CD4-positive, alpha-beta T cell (primary cell): Measurements from ENCODE around the gene SLC4A2. TPM values are rescaled to one million over a fixed set of nuclear protein-coding genes. Genes with fewer than 3 reads are reported as not detected.
A peak's percentile ranks its signal among the peaks of the same experiment; 100 is the strongest.

Source experiments
- ATAC-seq: fragments of 200-7000 bp; cut with Tn5 transposase; one replicate; pipeline ENCODE4 v1.10.0; 2022; ENCODE audit warnings: mild to moderate bottlenecking; ENCODE audit not compliant: poor library complexity
- CTCF ChIA-PET: fragments of 350-600 bp; sonication (Branson Sonifier 250); formaldehyde crosslinking; loops from one replicate; lab custom pipeline; 2021; ENCODE audit warnings: antibody characterized with exemption, inconsistent platforms; lab: Charles Lee
- POLR2A ChIA-PET: fragments of 350-600 bp; sonication (Branson Sonifier 250); formaldehyde crosslinking; loops from one replicate; lab custom pipeline; 2021; ENCODE audit warnings: antibody characterized with exemption, inconsistent platforms; lab: Charles Lee
- DNase-seq, 14 experiments: peaks; one replicate each; pipeline ENCODE4 v3.0.0-alpha.2; 2013 to 2020; ENCODE audit warnings: mixed read lengths in 2 of 14
- H3K27ac ChIP-seq, 2 donors: one replicate each; pipeline versions ENCODE4 v1.5.1 to v1.7.0; 2013; ENCODE audit warnings: low read length in 2 of 2, low read depth in 1 of 2, mild to moderate bottlenecking in 1 of 2
- H3K27me3 ChIP-seq, 2 experiments: 1 replicate in 1 of 2; 2 replicates in 1 of 2; pipeline versions ENCODE4 v1.6.1 to v1.7.0; 2013; ENCODE audit warnings: low read length in 2 of 2, control low read depth in 1 of 2, mild to moderate bottlenecking in 1 of 2, moderate library complexity in 1 of 2; ENCODE audit not compliant: insufficient read depth in 2 of 2, control insufficient read depth in 1 of 2
- H3K36me3 ChIP-seq: one replicate; pipeline ENCODE4 v1.6.1; 2013; ENCODE audit warnings: low read length, control low read depth; ENCODE audit not compliant: insufficient read depth
- H3K4me1 ChIP-seq: one replicate; pipeline ENCODE4 v1.6.1; 2013; ENCODE audit warnings: low read length, control low read depth; ENCODE audit not compliant: insufficient read depth
- H3K4me3 ChIP-seq: one replicate; pipeline ENCODE4 v1.5.1; 2013; ENCODE audit warnings: mild to moderate bottlenecking, low read length, moderate library complexity
- H3K9me3 ChIP-seq, 2 experiments: 1 replicate in 1 of 2; 2 replicates in 1 of 2; pipeline versions ENCODE4 v1.6.1 to v1.7.0; 2013; ENCODE audit warnings: low read length in 2 of 2, mild to moderate bottlenecking in 2 of 2, control low read depth in 1 of 2, moderate library complexity in 1 of 2; ENCODE audit not compliant: control insufficient read depth in 1 of 2, insufficient read depth in 1 of 2
- H3K27ac Mint-ChIP-seq: one replicate; pipeline ENCODE4 v1.8.0; 2020; ENCODE audit warnings: mixed read lengths
- H3K27me3 Mint-ChIP-seq: one replicate; pipeline ENCODE4 v1.8.0; 2021; ENCODE audit warnings: mixed read lengths
- H3K36me3 Mint-ChIP-seq: one replicate; pipeline ENCODE4 v1.8.0; 2021; ENCODE audit warnings: low read depth, mixed read lengths
- H3K4me1 Mint-ChIP-seq: one replicate; pipeline ENCODE4 v1.8.0; 2021; ENCODE audit warnings: low read depth, mixed read lengths
- H3K4me3 Mint-ChIP-seq: one replicate; pipeline ENCODE4 v1.8.0; 2020; ENCODE audit warnings: mild to moderate bottlenecking, mixed read lengths
- H3K9me3 Mint-ChIP-seq: one replicate; pipeline ENCODE4 v1.8.0; 2020; ENCODE audit warnings: mixed read lengths
- intact Hi-C, 2 experiments: fragments of 100-400 bp; cut with DNase I in 1 of 2; cut with micrococcal nuclease in 1 of 2; formaldehyde crosslinking; loops; one replicate each; pipeline versions ENCODE4 v1.15.1 to v1.9.0; 2023 to 2025; cut with DNase I, micrococcal nuclease
- total RNA-seq, 174 experiments: library from RNA in 2 of 174; stranded (reverse) in 2 of 174; gene quantifications; one replicate each; pipeline ENCODE4 v1.2.3 and lab custom pipeline; 2021 to 2026
- TF ChIP-seq, protein P1 (sequence below): fragments of 200-600 bp; IDR thresholded peaks from one replicate; pipeline ENCODE4 v1.8.0; 2022; ENCODE audit warnings: antibody characterized with exemption, mild to moderate bottlenecking

SLC4A2 gene
- total RNA-seq, 2 experiments from 2014 or later, result 27.1 to 31.4 TPM

DNA sequence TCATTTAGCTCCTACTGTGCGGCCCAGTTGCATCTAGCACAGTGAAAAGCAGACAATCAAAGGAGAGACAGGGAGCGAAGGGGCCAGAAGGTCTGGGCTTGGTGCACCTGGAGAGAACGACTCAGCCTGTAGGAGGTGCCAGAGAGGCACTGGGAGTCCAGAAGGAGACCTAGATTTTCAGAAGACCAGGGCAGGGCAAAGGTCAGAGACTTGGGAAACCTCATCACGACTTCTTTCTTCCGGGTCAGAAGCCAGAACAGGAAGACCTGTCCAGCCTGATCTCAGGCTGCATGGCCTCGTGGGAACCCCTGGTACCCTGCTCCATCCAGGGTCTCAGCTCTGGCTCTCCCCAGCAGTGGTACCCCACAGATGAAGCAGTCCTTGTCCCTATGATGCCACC, 32.0 kb downstream of the SLC4A2 start:
- H3K27ac Mint-ChIP-seq, result no peak overlapping the region
- intact Hi-C loops, result no loop called here

DNA sequence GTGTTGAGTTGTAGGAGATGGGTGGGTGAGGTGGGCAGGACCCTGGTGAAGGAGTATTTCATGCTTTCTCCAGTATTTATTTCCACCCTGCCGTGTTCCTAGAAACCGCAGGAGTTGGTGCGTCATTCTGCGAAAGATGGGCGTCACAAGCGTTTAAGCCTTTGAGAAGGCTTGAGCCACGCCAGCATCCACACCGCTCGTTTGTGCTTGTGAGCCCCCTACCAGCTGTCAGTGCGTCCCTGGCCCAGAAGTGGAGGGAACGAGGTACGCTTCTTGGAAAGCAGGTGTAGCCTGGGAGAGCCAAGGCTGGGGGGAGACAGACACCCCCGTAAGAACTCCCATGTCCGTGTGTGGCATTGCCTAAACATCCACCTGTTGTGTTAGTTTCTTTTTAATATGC, 32.6 kb downstream of the SLC4A2 start:
- ChIA-PET CTCF (interaction anchor here (0.9 to 1.6 kb wide), 2 partner anchors 18 to 20 kb away, joined by 3 to 4 read pairs; no protein-coding TSS in a partner anchor), POLR2A (no interaction called here)
- Histone ChIP-seq H3K36me3 (no peaks in the 10 kb centered on the region), H3K4me3 (no peak overlapping the region), H3K27me3 (no peaks in the 10 kb centered on the region), H3K9me3 (peaks cover 0 to 3% of the 10 kb centered on the region in 2 experiments), H3K27ac (no peak overlapping the region), H3K4me1 (peaks cover 50% of the 10 kb centered on the region)
- intact Hi-C loops, result no loop called here
- ATAC-seq (no peak), DNase-seq (no peak)
- TF ChIP-seq, protein P1, sequence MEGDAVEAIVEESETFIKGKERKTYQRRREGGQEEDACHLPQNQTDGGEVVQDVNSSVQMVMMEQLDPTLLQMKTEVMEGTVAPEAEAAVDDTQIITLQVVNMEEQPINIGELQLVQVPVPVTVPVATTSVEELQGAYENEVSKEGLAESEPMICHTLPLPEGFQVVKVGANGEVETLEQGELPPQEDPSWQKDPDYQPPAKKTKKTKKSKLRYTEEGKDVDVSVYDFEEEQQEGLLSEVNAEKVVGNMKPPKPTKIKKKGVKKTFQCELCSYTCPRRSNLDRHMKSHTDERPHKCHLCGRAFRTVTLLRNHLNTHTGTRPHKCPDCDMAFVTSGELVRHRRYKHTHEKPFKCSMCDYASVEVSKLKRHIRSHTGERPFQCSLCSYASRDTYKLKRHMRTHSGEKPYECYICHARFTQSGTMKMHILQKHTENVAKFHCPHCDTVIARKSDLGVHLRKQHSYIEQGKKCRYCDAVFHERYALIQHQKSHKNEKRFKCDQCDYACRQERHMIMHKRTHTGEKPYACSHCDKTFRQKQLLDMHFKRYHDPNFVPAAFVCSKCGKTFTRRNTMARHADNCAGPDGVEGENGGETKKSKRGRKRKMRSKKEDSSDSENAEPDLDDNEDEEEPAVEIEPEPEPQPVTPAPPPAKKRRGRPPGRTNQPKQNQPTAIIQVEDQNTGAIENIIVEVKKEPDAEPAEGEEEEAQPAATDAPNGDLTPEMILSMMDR, result no peak
- Mint-ChIP-seq H3K36me3 (peaks cover 11% of the 10 kb centered on the region), H3K27me3 (peaks cover 4% of the 10 kb centered on the region), H3K4me1 (peaks cover 23% of the 10 kb centered on the region), H3K4me3 (no peak overlapping the region), H3K27ac (no peak overlapping the region), H3K9me3 (no peaks in the 10 kb centered on the region)

More for the DNA sequence above, 32.0 kb downstream of the SLC4A2 start:
- Mint-ChIP-seq H3K9me3 (no peaks in the 10 kb centered on the region), H3K4me1 (peaks cover 23% of the 10 kb centered on the region), H3K4me3 (no peak overlapping the region), H3K27me3 (peaks cover 4% of the 10 kb centered on the region), H3K36me3 (peaks cover 11% of the 10 kb centered on the region)
- H3K27ac ChIP-seq, result no peak overlapping the region
- ATAC-seq (no peak), DNase-seq (peak in 2 of 14 experiments; percentile 52 to 60)
- CTCF ChIA-PET, result interaction anchor here (0.9 to 1.6 kb wide), 3 partner anchors 19 to 77 kb away, joined by 3 to 4 read pairs (median 3); no protein-coding TSS in a partner anchor
- POLR2A ChIA-PET, result no interaction called here
- TF ChIP-seq, protein P1, result no peak
- no peaks in the 10 kb centered on the region for H3K36me3 ChIP-seq
- peaks cover 53% of the 10 kb centered on the region for H3K4me1 ChIP-seq
- H3K9me3 ChIP-seq, result peaks cover 0 to 3% of the 10 kb centered on the region in 2 experiments
- H3K27me3 ChIP-seq, result no peaks in the 10 kb centered on the region
- no peak overlapping the region for H3K4me3 ChIP-seq

- no peak for DNase-seq
- Mint-ChIP-seq H3K36me3 (peaks cover 11% of the 10 kb centered on the region), H3K9me3 (no peaks in the 10 kb centered on the region), H3K4me3 (no peak overlapping the region), H3K4me1 (peaks cover 16% of the 10 kb centered on the region), H3K27ac (no peak overlapping the region), H3K27me3 (peaks cover 4% of the 10 kb centered on the region)
- H3K4me1 ChIP-seq, result peaks cover 32% of the 10 kb centered on the region
- H3K4me3 ChIP-seq, result no peak overlapping the region
- ATAC-seq, result no peak
- H3K9me3 ChIP-seq, result no peaks in the 10 kb centered on the region
- intact Hi-C loops, result no loop called here
- H3K27ac ChIP-seq, result no peak overlapping the region
- H3K27me3 ChIP-seq, result no peaks in the 10 kb centered on the region
- CTCF ChIA-PET, result interaction anchor here (1.2 kb wide), 1 partner anchor 30 kb away, joined by 3 read pairs; no protein-coding TSS in a partner anchor
- POLR2A ChIA-PET, result no interaction called here
- TF ChIP-seq, protein P1, result no peak
- no peaks in the 10 kb centered on the region for H3K36me3 ChIP-seq
Measured at GRCh38 chr7:151093748-151094147, 34.4 kb downstream of the SLC4A2 start.
